ENCODE data around the gene B9D2. TPM values are rescaled to one million over a fixed set of nuclear protein-coding genes. Genes with fewer than 3 reads are reported as not detected.
"Not testable (repeated sequence)": the region's sequence is repeated elsewhere in the genome, so short reads cannot be mapped to it uniquely, and the experiment has no call there.

The B9D2 gene
- total RNA-seq, 1 donor from 2014 or later, result 6.3 TPM

DNA sequence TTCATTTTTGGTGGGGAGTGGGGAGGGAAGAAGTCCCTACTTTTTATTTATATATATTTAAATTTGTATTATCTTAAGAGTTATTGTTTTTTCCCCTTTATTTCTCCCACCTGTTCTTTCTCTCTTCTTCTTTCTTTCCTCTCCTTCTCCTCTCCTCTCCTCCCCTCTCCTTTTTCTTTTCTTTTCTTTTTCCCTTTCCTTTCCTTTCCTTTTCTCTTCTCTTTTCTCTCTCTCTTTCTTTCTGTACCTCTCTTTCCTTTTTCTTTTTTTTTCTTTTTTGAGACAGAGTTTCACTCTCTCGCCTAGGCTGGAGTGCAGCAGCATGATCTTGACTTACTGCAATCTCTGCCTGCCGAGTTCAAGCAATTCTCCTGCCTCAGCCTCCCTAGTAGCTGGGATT lies 35.6 kb upstream of the B9D2 start:
- Mint-ChIP-seq H3K36me3 (ENCODE audit: low read depth) (peaks cover 15% of the 10 kb centered on the region), H3K4me3 (peak overlapping the region; percentile 68), H3K9me3 (no peaks in the 10 kb centered on the region), H3K4me1 (peaks cover 39% of the 10 kb centered on the region), H3K27me3 (no peaks in the 10 kb centered on the region), H3K27ac (peak overlapping the region; percentile 53)
- intact Hi-C loops (cut with micrococcal nuclease), result loop anchor here (5.0 kb wide), 1 partner anchor 787 kb away; no protein-coding TSS in a partner anchor
- no peak for DNase-seq

DNA sequence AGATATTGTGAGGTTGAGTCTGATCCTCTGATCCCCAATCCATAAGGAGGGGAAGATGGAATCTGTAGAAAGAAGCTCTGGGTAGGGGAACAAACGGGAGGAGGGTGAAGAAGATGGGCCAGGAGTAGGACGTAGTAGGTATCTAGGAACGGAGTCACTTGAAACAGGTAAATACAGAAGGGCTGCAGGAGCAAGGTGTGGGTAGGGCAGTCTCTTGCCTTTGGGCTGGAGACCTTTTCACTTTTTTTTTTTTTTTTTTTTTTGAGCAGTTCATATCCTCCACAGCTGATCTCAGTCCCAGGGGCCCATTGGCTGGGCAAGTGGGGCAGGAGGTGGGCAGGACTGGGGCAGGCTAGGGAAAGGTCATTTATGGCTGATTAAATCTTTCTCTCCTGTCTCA lies 35.1 kb upstream of the B9D2 start:
- intact Hi-C loops (cut with micrococcal nuclease), result loop anchor here (5.0 kb wide), 1 partner anchor 787 kb away; no protein-coding TSS in a partner anchor
- DNase-seq, result no peak
- Mint-ChIP-seq H3K4me1 (peaks cover 39% of the 10 kb centered on the region), H3K27ac (no peak overlapping the region), H3K36me3 (ENCODE audit: low read depth) (peaks cover 15% of the 10 kb centered on the region), H3K9me3 (no peaks in the 10 kb centered on the region), H3K4me3 (peak overlapping the region; percentile 99), H3K27me3 (no peaks in the 10 kb centered on the region)

DNA sequence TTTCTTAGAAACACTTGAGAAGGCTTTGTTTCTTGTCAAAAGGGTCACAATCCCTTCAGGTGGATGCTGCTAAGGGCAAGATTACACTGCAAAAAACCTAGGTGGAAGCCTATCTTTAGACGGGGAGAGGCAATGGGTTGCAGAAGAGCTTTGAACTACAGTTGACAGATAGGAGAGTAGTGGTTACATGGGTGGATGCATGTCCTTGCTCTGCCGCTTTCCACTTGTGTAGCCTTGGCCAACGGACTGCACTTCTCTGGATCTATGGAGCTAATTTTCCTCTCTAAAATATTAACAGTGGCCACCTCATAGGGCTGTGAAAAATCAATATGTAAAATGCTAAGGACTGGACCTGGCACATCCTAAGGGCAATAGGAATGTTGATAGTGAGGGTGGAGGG lies 34.6 kb upstream of the B9D2 start:
- intact Hi-C loops (cut with micrococcal nuclease), result loop anchor here (5.0 kb wide), 1 partner anchor 786 kb away; no protein-coding TSS in a partner anchor
- no peak for DNase-seq
- Mint-ChIP-seq H3K27ac (no peak overlapping the region), H3K4me3 (peak overlapping the region; percentile 99), H3K9me3 (no peaks in the 10 kb centered on the region), H3K4me1 (peaks cover 39% of the 10 kb centered on the region), H3K36me3 (ENCODE audit: low read depth) (peaks cover 15% of the 10 kb centered on the region), H3K27me3 (no peaks in the 10 kb centered on the region)

DNA sequence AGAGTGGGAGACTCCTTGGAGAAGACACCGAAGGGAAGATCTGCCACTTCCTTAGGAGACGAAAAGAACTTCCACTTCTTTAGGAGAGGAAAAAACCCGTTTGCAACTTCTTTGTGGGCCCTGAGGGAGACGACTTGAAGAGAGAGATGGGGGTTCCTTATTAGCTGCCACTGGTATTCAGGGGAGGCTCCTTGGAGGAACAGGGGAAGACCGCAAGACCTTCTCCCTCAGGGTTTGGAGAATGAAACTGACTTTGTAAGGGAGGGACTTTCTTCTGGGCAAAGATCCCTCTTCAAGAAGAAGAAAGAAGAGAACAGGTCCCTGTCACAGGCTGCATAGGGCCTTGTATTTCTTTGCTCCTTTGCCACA lies 34.1 kb upstream of the B9D2 start:
- H3K36me3 Mint-ChIP-seq (ENCODE audit: low read depth), result peaks cover 15% of the 10 kb centered on the region
- H3K4me1 Mint-ChIP-seq, result peaks cover 39% of the 10 kb centered on the region
- H3K27ac Mint-ChIP-seq, result peak overlapping the region; percentile 100
- no peak for DNase-seq
- H3K27me3 Mint-ChIP-seq, result no peaks in the 10 kb centered on the region
- no peaks in the 10 kb centered on the region for H3K9me3 Mint-ChIP-seq
- intact Hi-C loops (cut with micrococcal nuclease), result loop anchor here (5.0 kb wide), 1 partner anchor 786 kb away; no protein-coding TSS in a partner anchor
- H3K4me3 Mint-ChIP-seq, result peak overlapping the region; percentile 99

DNA sequence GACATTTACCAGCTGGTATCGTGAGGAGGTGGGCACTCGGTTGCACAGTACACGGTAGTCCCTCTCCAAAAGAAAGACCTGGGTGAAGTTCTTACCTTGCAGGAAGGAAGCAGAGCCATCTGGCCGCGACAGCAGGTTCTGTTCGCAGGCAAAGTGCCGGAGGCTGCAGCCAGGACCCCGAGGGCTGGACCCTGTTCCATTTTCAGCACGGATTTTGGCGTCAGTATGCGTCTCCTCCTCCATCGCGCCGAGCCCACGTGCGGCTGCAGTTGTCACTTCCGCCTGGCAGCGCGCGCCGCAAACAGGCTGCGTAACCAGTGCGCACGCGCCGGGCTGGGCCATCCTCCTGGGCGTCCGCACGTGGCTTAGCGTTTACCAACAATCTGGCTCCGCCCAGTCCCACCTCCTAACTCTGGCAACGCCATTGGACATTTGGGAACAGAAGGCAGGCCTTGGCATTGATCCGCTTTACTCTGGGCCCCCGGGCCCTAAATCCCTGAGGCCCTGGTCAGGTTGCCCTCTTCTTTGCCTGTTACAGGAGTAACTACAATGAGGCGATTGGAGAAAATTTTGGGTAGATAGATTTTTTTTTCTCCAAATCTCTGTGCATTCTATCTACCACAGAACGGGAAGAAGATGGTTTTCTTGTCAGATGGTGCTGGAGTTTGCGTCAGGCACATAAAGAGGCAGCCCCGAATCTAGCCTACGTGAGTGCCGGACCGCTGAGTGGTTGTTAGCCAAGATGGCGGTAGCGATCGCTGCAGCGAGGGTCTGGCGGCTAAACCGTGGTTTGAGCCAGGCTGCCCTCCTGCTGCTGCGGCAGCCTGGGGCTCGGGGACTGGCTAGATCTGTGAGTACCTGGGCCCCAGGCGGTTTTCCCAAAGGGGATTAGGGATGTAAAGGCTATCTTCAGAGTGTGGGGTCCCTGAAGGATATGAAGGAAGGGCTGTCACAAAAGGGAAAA lies 33.4 kb upstream of the B9D2 start, which contains the start of the genes BCKDHA and EXOSC5:
Gene BCKDHA (plus strand): TSS at position 733 of the 964 bp plus-strand sequence. CDS start 10 bp downstream, at position 743.
Gene EXOSC5 (minus strand): TSS at position 274 of the 964 bp plus-strand sequence. CDS start 31 bp downstream, at position 243.
- peak within 1 kb of the TSS; percentile 99 for H3K4me3 Mint-ChIP-seq
- peaks cover 39% of the 10 kb centered on the region for H3K4me1 Mint-ChIP-seq
- intact Hi-C loops (cut with micrococcal nuclease), result loop anchor here (1.0 to 5.0 kb wide), 5 partner anchors 33 to 785 kb away; partner anchors contain the start of genes B9D2, DMAC2 and HNRNPUL1

DNA sequence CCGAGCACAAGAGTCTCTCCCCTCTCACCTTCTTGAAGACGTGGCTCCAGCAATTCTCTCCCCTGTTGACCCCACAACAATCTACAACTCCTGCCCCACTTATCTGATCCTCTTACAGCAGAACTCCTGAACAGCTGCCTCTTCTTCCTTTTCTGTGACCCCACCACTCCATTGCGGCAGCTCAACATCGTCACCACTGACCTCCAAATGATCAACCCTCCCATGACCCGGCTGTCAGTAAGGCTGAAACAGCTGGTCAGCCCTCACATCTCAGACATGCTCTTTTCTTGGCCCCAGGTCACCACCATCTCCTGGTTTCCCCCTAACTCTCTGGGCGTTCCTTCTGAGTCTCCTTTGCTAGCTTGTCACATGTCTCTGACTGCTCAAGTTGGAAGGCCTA lies 31.4 kb upstream of the B9D2 start:
- H3K36me3 Mint-ChIP-seq (ENCODE audit: low read depth), result peaks cover 25% of the 10 kb centered on the region
- H3K4me1 Mint-ChIP-seq, result peaks cover 36% of the 10 kb centered on the region
- peak overlapping the region; percentile 99 for H3K4me3 Mint-ChIP-seq
- intact Hi-C loops (cut with micrococcal nuclease), result loop anchor here (5.0 kb wide), 1 partner anchor 783 kb away; no protein-coding TSS in a partner anchor
- no peaks in the 10 kb centered on the region for H3K27me3 Mint-ChIP-seq
- no peaks in the 10 kb centered on the region for H3K9me3 Mint-ChIP-seq
- no peak for DNase-seq
- H3K27ac Mint-ChIP-seq, result peak overlapping the region; percentile 10

More for the DNA sequence above, 33.4 kb upstream of the B9D2 start, which contains the start of the genes BCKDHA and EXOSC5:
- DNase-seq, result peak; percentile 100
- no peaks in the 10 kb centered on the region for H3K27me3 Mint-ChIP-seq
- H3K36me3 Mint-ChIP-seq (ENCODE audit: low read depth), result peaks cover 17% of the 10 kb centered on the region
- no peaks in the 10 kb centered on the region for H3K9me3 Mint-ChIP-seq
- peak within 1 kb of the TSS; percentile 100 for H3K27ac Mint-ChIP-seq

DNA sequence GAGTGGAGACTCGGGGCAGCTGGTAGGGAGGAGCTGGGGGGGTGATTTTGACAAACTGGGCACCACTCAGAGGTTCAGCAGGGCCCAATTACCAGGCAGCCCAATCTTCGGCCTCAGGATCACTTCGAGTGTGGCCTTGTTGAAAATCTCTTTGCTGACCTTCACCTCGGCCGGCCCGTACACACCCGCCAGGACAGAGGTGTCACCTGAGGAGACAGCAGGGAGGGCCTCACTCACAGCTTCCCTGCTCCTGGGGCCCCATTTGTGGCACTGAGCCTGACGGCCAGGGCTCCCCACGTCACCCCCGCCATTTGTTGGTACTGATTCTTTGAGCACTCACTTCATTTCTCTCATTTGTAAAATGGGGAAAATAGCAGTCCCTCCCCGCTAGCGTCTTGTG lies 28.8 kb upstream of the B9D2 start:
- H3K4me1 Mint-ChIP-seq, result peaks cover 19% of the 10 kb centered on the region
- no peak overlapping the region for H3K27ac Mint-ChIP-seq

DNA sequence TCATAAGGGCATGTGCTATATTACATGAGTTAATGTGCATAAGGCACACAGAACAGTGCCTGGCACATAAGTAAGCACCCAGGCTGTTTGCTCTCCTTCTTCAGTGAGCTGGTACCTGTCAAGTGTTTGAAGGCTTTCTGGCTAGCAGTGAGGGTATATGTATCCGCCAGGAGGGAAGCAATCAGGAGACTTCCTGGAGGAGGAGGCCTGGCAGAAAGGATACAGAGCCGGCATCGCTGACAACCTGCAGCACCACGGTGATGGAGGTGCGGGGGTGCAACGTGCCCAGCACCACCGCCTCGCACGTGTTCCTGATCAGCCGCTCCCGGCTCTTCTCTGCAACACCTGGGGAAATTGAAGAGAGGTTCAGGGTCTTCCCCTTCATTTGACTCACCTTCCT lies 27.7 kb upstream of the B9D2 start:
- DNase-seq, result no peak
- Mint-ChIP-seq H3K36me3 (ENCODE audit: low read depth) (peaks cover 27% of the 10 kb centered on the region), H3K4me3 (no peak overlapping the region), H3K4me1 (peaks cover 11% of the 10 kb centered on the region), H3K27me3 (no peaks in the 10 kb centered on the region), H3K27ac (no peak overlapping the region), H3K9me3 (no peaks in the 10 kb centered on the region)
- intact Hi-C loops (cut with micrococcal nuclease), result no loop called here

More for the DNA sequence above, 28.8 kb upstream of the B9D2 start:
- Mint-ChIP-seq H3K27me3 (no peaks in the 10 kb centered on the region), H3K9me3 (no peaks in the 10 kb centered on the region), H3K36me3 (ENCODE audit: low read depth) (peaks cover 32% of the 10 kb centered on the region), H3K4me3 (no peak overlapping the region)
- intact Hi-C loops (cut with micrococcal nuclease), result no loop called here
- no peak for DNase-seq

DNA sequence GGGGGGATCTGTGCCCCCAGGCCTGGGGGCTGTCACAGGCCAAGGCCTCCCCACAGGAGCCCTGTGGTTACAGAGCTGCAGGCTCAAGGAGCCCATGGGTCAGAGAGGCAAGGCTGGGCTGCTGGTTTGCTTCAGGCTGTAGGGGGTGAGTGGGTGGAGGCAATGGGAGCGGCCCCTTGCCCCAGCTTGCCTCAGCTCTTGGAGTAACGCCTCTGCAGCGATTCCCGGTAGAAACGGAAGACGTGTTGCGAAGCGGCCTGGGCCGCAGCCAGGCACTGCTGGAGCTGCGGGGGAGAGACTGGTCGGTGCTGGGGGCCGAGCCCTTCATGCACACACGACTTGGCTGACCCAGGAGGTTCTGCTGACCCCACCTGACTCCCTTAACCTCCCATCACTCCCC lies 22.5 kb upstream of the B9D2 start:
- intact Hi-C loops (cut with micrococcal nuclease), result no loop called here
- Mint-ChIP-seq H3K36me3 (ENCODE audit: low read depth) (peaks cover 23% of the 10 kb centered on the region), H3K4me1 (no peaks in the 10 kb centered on the region), H3K27me3 (no peaks in the 10 kb centered on the region), H3K4me3 (no peak overlapping the region), H3K27ac (no peak overlapping the region), H3K9me3 (no peaks in the 10 kb centered on the region)
- no peak for DNase-seq

DNA sequence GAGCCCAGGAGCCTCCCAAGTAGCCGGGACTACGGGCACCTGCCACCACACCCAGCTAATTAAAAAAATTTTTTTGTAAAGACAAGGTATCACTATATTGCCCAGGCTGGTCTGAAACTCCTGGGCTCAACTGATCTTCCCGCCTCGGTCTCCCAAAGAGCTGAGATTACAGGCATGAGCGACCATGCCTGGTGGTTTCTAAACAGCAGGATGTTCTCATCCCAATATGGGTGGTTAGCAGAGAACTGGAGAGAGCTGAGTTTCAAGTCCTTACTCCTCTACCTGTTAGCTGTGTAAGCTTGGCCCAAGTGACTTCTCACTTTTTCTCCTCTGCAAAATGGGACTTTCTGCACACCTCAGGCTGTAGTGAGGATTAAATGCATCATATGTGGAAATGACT lies 20.4 kb upstream of the B9D2 start:
- no peaks in the 10 kb centered on the region for H3K4me1 Mint-ChIP-seq
- no peak for DNase-seq
- no peaks in the 10 kb centered on the region for H3K27me3 Mint-ChIP-seq
- intact Hi-C loops (cut with micrococcal nuclease), result no loop called here
- H3K4me3 Mint-ChIP-seq, result no peak overlapping the region
- H3K27ac Mint-ChIP-seq, result no peak overlapping the region
- peaks cover 11% of the 10 kb centered on the region for H3K36me3 Mint-ChIP-seq (ENCODE audit: low read depth)
- no peaks in the 10 kb centered on the region for H3K9me3 Mint-ChIP-seq

DNA sequence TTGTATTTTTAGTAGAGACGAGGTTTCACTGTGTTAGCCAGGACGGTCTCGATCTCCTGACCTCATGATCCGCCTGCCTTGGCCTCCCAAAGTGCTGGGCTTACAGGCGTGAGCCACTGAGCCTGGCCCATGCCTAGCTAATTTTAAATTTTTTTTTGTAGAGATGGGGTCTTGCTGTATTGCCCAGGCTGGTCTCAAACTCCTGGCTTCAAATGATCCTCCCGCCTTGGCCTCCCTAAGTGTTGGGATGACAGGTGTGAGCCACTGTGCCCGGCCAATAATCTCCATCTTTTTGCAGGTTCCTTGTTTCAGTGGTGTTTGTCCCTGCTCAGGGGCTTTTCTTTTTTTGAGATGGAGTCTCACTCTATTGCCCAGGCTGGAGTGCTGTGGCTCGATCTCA lies 17.6 kb upstream of the B9D2 start:
- H3K9me3 Mint-ChIP-seq; intact Hi-C loops (cut with micrococcal nuclease); H3K27ac Mint-ChIP-seq; H3K4me1 Mint-ChIP-seq; H3K27me3 Mint-ChIP-seq; DNase-seq; H3K4me3 Mint-ChIP-seq: not testable (repeated sequence)
- H3K36me3 Mint-ChIP-seq (ENCODE audit: low read depth), result peaks cover 16% of the 10 kb centered on the region

DNA sequence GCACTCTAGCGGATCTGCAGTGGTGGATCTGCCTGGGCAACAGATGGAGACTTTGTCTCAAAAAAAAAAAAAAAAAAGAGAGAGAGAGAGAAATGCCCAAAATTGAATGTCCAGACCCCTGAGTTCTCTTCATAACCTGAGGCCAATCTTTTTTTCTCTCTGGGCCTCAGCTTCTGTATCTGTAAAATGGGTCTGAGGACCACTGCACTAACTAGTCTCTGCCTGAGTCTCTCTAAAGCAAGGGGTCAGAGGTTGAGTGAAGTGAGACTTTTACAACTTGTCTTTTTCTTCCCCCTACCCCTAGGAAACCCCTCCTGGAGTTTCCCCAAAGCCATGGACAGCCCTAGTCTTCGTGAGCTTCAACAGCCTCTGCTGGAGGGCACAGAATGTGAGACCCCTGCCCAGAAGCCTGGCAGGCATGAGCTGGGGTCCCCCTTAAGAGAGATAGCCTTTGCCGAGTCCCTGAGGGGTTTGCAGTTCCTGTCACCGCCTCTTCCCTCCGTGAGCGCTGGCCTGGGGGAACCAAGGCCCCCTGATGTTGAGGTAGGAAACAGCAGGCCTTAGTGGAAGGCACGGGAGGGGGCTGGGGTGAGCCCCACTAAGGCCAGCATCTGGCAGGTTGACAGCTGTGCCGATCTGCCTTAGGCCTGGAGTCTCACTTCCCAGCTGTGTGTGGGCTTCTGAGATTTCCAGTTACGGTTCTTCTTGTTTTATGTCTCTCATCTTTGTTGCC lies 14.2 kb upstream of the B9D2 start:
- no peak overlapping the region for H3K4me3 Mint-ChIP-seq
- intact Hi-C loops (cut with micrococcal nuclease), result no loop called here

DNA sequence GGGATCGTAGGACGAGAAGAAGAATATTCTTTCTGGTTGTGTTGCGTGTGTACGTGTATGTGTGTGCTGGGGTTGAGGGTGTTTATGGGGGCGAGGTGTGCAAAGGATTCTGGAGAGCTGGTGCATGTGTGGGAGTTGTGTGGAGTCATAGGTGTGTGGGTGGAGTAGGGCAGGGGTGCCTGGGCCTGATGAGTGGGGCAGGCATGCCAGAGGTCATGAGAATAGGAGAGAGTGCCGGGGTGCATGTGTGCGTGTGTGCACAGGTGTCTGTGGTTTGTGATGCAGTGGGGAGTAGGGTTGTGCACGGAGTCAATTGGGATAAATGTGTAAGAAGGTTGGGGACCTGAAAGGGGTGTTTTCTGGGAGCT lies 13.0 kb upstream of the B9D2 start:
- DNase-seq, result no peak
- Mint-ChIP-seq H3K27ac (peak overlapping the region; percentile 79), H3K4me3 (peak overlapping the region; percentile 76), H3K9me3 (no peaks in the 10 kb centered on the region), H3K27me3 (no peaks in the 10 kb centered on the region), H3K36me3 (ENCODE audit: low read depth) (peaks cover 8% of the 10 kb centered on the region), H3K4me1 (peaks cover 13% of the 10 kb centered on the region)
- intact Hi-C loops (cut with micrococcal nuclease), result no loop called here

More for the DNA sequence above, 14.2 kb upstream of the B9D2 start:
- peaks cover 13% of the 10 kb centered on the region for H3K4me1 Mint-ChIP-seq
- DNase-seq, result no peak
- H3K9me3 Mint-ChIP-seq, result no peaks in the 10 kb centered on the region
- H3K27me3 Mint-ChIP-seq, result no peaks in the 10 kb centered on the region
- H3K36me3 Mint-ChIP-seq (ENCODE audit: low read depth), result peaks cover 8% of the 10 kb centered on the region
- H3K27ac Mint-ChIP-seq, result no peak overlapping the region
